Panc1 (cell line): ENCODE results near the gene OR4F15.

ENCODE experiments used
- CTCF ChIP-seq: fragments of 450-650 bp; IDR thresholded peaks from 2 replicates; pipeline ENCODE4 v1.5.1; 2017; ENCODE audit warnings: mild to moderate bottlenecking
- POLR2AphosphoS5 ChIP-seq: IDR thresholded peaks from 2 replicates; pipeline ENCODE4 v1.6.1; 2012; ENCODE audit warnings: mild to moderate bottlenecking, low read depth, low read length, moderate library complexity
- SIN3A ChIP-seq: IDR thresholded peaks from 2 replicates; pipeline ENCODE4 v1.6.1; 2012; ENCODE audit warnings: low read depth, mild to moderate bottlenecking, low read length, moderate library complexity, borderline replicate concordance; ENCODE audit not compliant: insufficient read depth
- TCF7L2 ChIP-seq: IDR thresholded peaks from 2 replicates; pipeline ENCODE4 v1.6.1; 2011; ENCODE audit warnings: mild to moderate bottlenecking, low read depth, low read length, inconsistent platforms

DNA sequence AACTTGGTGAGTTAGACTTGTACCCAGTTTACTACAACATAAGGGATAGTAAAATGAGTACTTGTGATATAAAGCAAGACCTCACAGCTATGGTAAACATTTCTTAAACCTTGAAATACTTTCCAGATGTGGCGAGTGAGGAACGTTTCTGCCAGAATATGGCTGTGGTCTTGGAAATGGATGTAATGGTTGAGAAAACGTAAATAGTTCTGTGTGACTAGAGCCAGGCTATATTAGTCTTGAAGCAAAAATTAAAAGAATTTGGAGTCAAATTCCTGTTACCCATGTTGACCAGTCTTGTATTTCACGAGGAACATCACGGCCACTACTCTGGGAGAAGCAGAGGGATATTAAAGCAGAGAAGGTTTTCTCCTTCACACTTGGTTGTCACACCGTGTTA is 15.3 kb downstream of the OR4F15 start:
- TF ChIP-seq TCF7L2: no peak
- TF ChIP-seq CTCF: no peak
- TF ChIP-seq POLR2AphosphoS5: no peak
- TF ChIP-seq SIN3A: no peak
